SK-N-MC (cell line): ENCODE results near the gene TCN2.

Source experiments
- DNase-seq: peaks from one replicate; pipeline ENCODE4 v3.0.0-alpha.2; 2011; ENCODE audit warnings: low read depth, low spot score
- H3K27ac ChIP-seq: fragments of 200-600 bp; sonication (generic); 2 replicates; pipeline ENCODE4 v1.5.1; 2016; ENCODE audit warnings: mixed run types
- H3K36me3 ChIP-seq: fragments of 200-600 bp; sonication (generic); 2 replicates; pipeline ENCODE4 v1.6.1; 2017; ENCODE audit warnings: antibody characterized with exemption, low read length, mixed read lengths; ENCODE audit not compliant: insufficient read depth
- H3K4me3 ChIP-seq: fragments of 200-600 bp; sonication (generic); 2 replicates; pipeline ENCODE4 v1.5.1; 2016
- H3K9ac ChIP-seq: fragments of 200-600 bp; sonication (generic); 2 replicates; pipeline ENCODE4 v1.8.0; 2017; ENCODE audit warnings: mixed run types, mixed read lengths; ENCODE audit not compliant: insufficient read length
- H3K9me3 ChIP-seq: fragments of 200-600 bp; sonication (generic); 2 replicates; pipeline ENCODE4 v1.6.1; 2017; ENCODE audit warnings: low read depth, mild to moderate bottlenecking, antibody characterized with exemption, low read length, moderate library complexity, mixed read lengths
- EZH2 ChIP-seq: fragments of 200-600 bp; sonication (generic); IDR thresholded peaks from one replicate; pipeline ENCODE4 v1.6.1; 2017; ENCODE audit warnings: antibody characterized with exemption
- FOXP2 ChIP-seq: optimal IDR thresholded peaks from 2 replicates; pipeline ENCODE3; 2011; ENCODE audit warnings: mild to moderate bottlenecking, moderate library complexity; ENCODE audit not compliant: insufficient read depth; ENCODE audit errors: extremely low read length, control extremely low read depth
- POLR2AphosphoS5 ChIP-seq: IDR thresholded peaks from 2 replicates; pipeline ENCODE4 v1.6.1; 2012; ENCODE audit warnings: mild to moderate bottlenecking, low read depth, low read length, borderline replicate concordance

Gene TCN2

DNA sequence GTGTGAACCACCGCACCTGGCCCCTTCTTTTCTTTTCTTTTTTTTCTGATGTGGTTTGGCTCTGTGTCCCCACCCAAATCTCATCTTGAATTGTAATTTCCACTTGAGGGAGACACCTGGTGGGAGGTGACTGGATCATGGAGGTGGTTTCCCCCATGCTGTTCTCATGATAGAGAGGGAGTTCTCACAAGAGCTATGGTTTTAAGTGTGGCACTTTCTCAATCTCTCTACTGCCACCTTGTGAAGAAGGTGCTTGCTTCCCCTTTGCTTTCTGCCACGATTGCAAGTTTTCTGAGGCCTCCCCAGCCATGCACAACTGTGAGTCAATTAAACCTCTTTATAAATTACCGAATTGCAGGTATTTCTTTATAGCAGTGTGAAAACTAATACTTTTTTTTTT is 4.9 kb upstream of the TCN2 start:
- H3K9me3 ChIP-seq = no peaks in the 10 kb centered on the region
- no peak for DNase-seq

DNA sequence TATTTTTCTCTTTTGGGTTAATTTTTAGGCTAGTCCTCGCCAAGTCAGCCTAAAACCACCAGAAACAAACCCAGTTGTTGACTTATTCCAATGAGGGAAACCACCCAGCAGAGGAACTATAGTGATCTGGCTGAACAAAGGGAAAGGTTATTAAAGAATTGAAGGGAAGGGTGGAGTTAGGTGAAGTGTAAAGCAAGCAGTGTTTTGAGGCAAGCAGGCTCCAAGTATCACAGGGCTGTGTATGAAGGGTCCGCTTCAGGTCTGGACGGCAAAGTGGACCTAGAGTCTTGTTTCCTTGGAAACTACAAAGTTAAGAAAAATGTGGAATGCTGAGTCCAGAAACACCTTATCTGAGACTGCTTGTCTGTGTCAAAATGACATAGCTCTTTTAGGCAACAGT is 3.2 kb upstream of the TCN2 start:
- TF ChIP-seq POLR2AphosphoS5 (no peak), EZH2 (no peak), FOXP2 (no peak)
- no peak overlapping the region for H3K27ac ChIP-seq
- no peaks in the 10 kb centered on the region for H3K36me3 ChIP-seq
- no peak overlapping the region for H3K9ac ChIP-seq
- no peaks in the 10 kb centered on the region for H3K9me3 ChIP-seq
- H3K4me3 ChIP-seq = no peak overlapping the region
- no peak for DNase-seq

More for the DNA sequence above, 4.9 kb upstream of the TCN2 start:
- TF ChIP-seq FOXP2 (no peak), EZH2 (no peak), POLR2AphosphoS5 (no peak)
- no peak overlapping the region for H3K4me3 ChIP-seq
- no peak overlapping the region for H3K9ac ChIP-seq
- no peak overlapping the region for H3K27ac ChIP-seq
- no peaks in the 10 kb centered on the region for H3K36me3 ChIP-seq

DNA sequence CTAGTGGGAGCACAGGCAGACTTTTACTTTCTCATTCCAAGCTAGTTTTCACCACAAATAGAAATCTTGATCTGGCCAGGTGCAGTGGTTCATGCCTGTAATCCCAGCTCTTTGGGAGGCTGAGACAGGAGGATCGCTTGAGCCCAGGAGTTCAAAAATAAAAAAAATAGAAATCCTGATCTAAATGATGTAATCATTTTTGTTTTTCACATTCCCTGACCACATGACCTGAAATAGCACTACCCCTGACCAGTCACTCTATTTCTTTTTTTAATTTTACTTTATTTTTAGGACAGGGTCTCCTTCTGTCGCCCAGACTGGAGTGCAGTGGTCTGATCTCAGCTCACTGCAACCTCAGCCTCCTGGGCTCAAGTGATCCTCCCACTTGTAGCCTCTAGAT is 2.3 kb upstream of the TCN2 start:
- H3K27ac ChIP-seq = no peak overlapping the region
- no peaks in the 10 kb centered on the region for H3K36me3 ChIP-seq
- no peak overlapping the region for H3K4me3 ChIP-seq
- DNase-seq = no peak
- no peak overlapping the region for H3K9ac ChIP-seq
- TF ChIP-seq EZH2 = no peak
- TF ChIP-seq FOXP2 = no peak
- no peak for TF ChIP-seq POLR2AphosphoS5
- no peaks in the 10 kb centered on the region for H3K9me3 ChIP-seq

DNA sequence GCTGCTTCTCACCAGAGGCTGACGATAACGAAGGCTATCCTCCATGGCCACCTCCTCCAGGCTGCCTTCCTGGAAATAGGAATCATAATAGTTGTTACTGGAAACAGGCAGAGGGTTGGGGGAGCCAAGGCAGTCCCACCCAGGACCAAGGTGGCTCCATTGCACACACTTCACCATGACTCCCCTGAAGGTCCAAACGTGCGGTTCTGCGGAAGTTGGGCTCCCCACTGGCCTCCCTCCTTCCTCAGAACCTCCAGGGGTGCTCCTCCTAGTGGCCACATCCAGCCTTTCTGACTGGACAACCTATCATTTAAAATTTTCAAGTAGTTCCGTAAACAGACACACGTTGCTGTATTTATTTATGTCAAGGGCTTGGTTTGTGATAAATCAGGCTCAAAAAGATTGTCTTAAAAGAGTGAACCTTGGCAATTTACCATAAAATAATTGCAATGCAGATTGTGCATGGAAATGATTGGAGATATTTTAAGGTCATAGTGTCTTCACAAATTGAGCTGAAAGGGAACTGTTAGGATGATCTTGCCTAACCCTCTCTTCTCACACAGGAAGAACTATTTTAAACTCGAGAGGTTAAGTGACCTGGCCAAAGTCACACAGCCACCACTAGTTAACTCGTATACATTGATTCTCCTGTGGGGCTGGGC is 1.4 kb upstream of the TCN2 start:
- Histone ChIP-seq H3K27ac (no peak overlapping the region), H3K4me3 (no peak overlapping the region), H3K36me3 (no peaks in the 10 kb centered on the region), H3K9ac (no peak overlapping the region), H3K9me3 (no peaks in the 10 kb centered on the region)
- no peak for TF ChIP-seq POLR2AphosphoS5
- TF ChIP-seq FOXP2 = no peak
- TF ChIP-seq EZH2 = no peak
- DNase-seq = no peak

DNA sequence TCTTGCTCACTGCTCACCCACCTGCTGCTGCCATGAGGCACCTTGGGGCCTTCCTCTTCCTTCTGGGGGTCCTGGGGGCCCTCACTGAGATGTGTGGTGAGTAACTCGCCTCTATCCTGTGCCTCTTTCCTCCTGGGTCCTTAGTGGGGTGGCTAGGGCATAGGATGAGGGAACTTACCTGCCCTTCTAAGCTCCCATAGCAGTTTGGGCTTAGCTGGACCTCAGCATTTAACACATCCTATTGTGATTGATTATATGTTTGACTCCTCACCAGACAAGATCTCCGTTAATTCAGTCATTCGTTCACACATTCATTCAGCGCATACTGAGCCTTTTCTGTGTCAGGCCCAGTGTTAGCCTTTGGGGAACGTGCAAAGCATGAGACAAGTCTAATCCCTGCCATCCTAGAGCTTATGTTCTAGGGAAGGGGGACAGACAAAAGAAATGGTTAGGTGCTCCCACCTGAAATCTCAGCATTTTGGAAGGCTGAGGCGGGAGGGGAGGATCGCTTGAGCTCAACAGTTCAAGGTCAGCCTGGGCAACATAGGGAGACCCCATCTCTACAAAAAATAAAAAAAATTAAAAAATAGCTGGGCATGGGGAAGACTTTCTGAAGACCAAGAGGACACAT is 441 bp downstream of the TCN2 start:
- Histone ChIP-seq H3K27ac (no peak overlapping the region), H3K9me3 (no peaks in the 10 kb centered on the region), H3K4me3 (no peak overlapping the region), H3K9ac (no peak overlapping the region), H3K36me3 (no peaks in the 10 kb centered on the region)
- no peak for TF ChIP-seq EZH2
- TF ChIP-seq POLR2AphosphoS5 = no peak
- TF ChIP-seq FOXP2 = no peak
- no peak for DNase-seq

DNA sequence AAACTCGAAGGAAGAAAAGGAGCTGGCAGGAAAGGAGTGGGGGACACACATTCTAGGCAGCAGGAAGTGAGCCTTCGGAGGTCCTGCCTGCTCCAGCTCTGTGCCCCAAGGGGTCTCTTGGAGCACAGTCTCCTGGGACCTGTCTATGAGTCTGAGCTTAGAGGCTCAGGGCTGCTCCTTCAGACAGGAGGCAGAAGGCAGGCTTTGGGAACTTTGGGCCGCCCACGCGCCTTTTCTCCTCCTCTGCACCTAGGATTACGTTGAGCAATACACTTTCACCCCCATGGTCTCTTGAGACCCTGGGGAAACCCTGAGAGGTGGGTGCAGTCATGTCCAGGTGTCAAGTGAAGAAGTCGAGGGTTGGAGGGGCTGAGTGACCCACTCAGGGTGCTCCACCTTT is 965 bp downstream of the TCN2 start:
- no peak overlapping the region for H3K27ac ChIP-seq
- H3K9me3 ChIP-seq = no peaks in the 10 kb centered on the region
- no peak overlapping the region for H3K9ac ChIP-seq
- TF ChIP-seq POLR2AphosphoS5 (no peak), EZH2 (no peak), FOXP2 (no peak)
- no peak for DNase-seq
- H3K36me3 ChIP-seq = no peaks in the 10 kb centered on the region
- no peak overlapping the region for H3K4me3 ChIP-seq

DNA sequence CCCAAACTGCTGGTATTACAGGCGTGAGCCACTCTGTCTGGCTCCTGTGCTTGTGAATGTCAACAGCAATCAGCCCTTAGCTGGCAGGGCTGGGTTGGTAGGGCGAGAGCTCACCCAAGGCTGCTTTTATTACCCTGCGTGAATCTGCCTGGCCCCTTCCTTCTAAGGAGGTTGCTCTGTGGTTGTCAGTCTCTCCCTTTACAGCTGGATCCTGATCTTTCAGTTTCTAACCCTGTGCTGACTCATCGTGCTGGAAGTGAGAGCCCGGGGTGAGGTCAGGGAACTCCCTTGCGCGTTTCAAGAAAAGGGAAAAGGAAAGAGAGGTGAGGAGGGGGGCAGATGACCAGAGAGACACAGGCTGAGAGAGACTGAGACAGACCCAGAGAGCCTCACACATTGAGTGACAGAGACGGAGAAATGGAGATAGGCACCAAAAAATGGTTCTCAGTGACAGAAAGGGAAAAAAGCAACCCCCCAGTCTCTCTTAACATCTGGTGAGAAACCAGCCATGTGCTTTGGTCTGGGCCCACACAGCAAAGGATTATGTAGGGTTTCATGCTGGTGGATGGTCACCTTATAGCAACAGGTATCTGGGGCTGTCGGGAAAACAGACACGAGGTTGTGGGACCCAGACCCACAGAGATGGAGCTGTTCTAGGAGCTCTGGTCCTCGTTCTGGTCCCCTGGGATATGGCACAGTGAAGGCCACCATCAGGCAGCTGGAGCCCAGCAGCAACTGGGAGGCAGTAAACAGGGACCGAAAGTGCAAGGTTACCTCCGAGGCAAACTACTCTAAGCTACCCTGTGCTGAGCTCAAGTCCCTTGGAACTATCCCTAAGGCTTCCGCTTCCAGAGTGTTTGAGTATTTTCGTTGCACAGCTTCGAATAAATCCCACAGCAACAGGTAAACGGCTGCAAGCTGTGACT is 2.5 kb downstream of the TCN2 start:
- Histone ChIP-seq H3K9ac (no peak overlapping the region), H3K36me3 (no peaks in the 10 kb centered on the region), H3K27ac (no peak overlapping the region), H3K4me3 (no peak overlapping the region), H3K9me3 (no peaks in the 10 kb centered on the region)
- TF ChIP-seq FOXP2 = no peak
- no peak for TF ChIP-seq POLR2AphosphoS5
- no peak for TF ChIP-seq EZH2
- no peak for DNase-seq

DNA sequence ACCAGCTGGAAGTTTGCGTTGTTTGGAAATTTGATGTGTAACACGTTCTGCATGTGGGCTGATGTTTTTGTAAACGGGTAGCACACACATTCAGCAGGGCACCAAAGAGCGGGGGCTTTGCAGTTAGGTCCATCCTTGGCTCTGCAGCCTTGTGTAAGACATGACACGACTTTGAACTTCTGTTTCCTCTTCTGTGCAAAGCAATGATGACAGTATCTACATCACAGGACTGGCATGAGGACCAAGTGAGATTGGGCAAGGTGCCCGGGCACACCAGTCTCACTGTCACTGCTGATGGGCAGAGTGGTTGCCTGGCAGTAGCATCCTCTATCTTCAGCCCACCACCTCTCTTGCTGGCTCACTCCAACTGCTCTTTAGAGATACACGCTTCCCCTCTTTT is 3.3 kb downstream of the TCN2 start:
- no peak overlapping the region for H3K9ac ChIP-seq

More for the DNA sequence above, 3.3 kb downstream of the TCN2 start:
- no peak for TF ChIP-seq FOXP2
- no peak for TF ChIP-seq EZH2
- no peak for TF ChIP-seq POLR2AphosphoS5
- DNase-seq = no peak
- Histone ChIP-seq H3K27ac (no peak overlapping the region), H3K4me3 (no peak overlapping the region), H3K9me3 (no peaks in the 10 kb centered on the region), H3K36me3 (no peaks in the 10 kb centered on the region)
